A673 (cell line): Measurements from ENCODE around the gene CLVS2.

Experiments
- CTCF ChIP-seq: fragments of 300-800, 200-600 bp; sonication (generic); conservative IDR thresholded peaks from 2 replicates; pipeline ENCODE4 v1.5.1; 2017; ENCODE audit warnings: low read depth, mild to moderate bottlenecking, antibody characterized with exemption, low read length, moderate library complexity, mixed read lengths
- EZH2 ChIP-seq: fragments of 200-600 bp; sonication (generic); IDR thresholded peaks from 2 replicates; pipeline ENCODE4 v1.6.1; 2017; ENCODE audit warnings: borderline replicate concordance, low read depth, mild to moderate bottlenecking, mixed read lengths, antibody characterized with exemption, low read length; ENCODE audit not compliant: poor library complexity, severe bottlenecking

- TF ChIP-seq CTCF = no peak
- TF ChIP-seq EZH2 = no peak
These were observed 66.6 kb downstream of the CLVS2 start for GRCh38 chr6:123062670-123063069.
